GM20431 (cell line): ENCODE results near the gene TMEM127.
"Not testable (repeated sequence)": the region's sequence is repeated elsewhere in the genome, so short reads cannot be mapped to it uniquely, and the experiment has no call there.

Experiments used
- in situ Hi-C: fragments of 300-500 bp; cut with MseI, MboI; formaldehyde crosslinking; loops from one replicate; pipeline ENCODE4 v1.15.0; 2020; ENCODE audit warnings: low sequenced_read_pairs; ENCODE audit not compliant: unreplicated experiment

Gene TMEM127

DNA sequence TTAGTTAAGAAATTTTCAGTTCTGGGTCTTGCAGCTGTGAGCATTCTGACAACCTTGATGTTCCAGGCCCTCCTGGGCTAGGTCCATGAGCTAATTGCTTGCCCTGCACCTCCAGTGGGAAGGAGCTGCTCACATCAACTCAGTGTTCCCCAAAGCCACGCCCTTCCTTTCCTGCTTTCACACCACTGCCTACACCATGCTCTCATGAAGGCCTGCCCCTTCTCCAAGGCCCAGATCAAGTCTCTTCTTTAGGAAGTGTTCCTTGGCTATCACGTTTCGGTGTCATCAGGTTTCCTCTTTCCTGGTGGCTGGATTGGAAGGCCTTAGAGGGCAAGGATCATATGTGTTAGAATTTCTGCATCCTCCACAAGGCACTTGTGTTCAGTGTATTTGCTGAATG lies 18.8 kb downstream of the TMEM127 start:
- in situ Hi-C loops = no loop called here

DNA sequence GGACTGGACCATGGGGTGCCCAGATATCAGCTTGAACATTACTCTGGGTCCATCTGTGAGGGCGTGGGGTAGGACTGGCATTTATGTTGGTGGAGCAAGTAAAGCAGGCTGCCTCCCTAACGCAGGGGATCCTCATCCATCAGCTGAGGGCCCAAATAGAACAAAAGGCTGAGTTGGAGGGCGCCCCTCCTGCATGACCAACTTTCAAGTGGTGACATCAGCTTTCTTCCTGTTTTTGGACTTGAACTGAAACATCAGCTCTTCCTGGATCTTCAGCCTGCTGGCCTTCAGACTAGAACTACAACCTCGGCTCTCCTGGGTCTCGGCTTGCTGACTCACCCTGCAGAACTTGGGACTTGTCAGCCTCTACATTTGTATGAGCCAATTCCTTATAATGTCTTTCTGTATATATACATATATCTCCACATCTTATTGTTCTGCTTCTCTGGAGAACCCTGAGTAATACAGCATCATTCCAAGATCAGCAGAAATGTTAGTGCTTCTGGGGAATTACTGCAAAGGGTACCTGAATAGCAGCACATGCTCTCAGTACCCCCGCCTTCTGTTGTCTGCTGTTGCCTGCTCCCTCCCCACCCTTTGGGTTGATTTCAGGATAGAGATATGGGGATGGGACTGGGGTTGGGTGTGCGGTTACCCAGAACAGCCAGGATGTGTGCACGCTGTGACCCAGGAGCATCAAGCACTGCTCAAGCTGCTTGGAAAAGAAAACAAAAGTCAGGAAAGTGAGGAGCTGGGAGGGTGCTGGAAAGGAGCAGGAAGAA lies 20.0 kb downstream of the TMEM127 start:
- in situ Hi-C loops = no loop called here

DNA sequence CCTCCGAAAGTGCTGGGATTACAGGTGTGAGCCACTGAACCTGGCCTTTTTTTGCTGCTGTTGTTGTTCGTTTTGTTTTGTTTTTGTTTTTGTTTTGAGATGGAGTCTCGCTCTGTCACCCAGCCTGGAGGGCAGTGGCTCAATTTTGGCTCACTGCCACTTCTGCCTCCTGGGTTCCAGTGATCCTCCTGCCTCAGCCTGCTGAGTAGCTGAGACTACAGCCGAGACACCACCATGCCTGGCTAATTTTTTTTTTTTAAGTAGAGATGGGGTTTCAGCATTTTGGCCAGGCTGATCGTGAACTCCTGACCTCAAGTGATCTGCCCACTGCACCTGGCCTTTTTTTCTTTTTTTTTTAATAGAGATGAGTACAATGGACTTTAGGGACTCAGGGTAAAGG lies 22.0 kb downstream of the TMEM127 start:
- in situ Hi-C loops = no loop called here

DNA sequence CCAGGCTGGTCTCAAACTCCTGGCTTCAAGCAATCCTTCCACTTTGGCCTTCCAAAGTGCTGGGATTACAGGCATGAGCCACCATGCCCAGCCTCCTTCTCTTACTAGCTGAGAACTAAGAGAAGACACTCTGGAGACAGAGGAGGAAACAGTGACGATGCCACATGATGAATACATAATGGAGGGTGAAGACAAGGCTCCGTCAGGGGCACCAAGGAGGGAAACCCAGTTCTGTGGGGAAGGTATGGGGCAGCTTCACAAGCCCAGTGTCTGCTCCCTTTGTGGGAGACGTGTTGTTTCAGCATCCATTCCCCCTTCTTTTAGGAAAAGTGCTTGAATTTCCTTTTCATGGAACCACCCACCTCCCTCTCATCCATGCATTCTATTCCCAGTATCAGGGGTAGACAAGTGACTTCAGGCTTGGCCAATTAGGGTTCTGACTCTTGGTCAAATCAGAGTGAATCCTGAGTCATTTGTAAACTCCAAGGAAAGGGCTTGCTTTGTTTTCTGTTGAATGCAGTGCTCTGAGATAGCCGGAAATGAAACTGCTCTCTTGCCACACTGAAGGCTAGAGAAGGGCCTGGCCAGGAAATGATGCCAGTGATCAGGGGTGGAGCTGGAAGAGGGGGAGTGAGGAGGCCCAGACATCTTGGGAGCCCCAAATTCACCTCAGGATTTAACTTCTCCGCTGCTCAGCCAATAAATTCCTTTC lies 23.7 kb downstream of the TMEM127 start:
- in situ Hi-C loops = no loop called here

DNA sequence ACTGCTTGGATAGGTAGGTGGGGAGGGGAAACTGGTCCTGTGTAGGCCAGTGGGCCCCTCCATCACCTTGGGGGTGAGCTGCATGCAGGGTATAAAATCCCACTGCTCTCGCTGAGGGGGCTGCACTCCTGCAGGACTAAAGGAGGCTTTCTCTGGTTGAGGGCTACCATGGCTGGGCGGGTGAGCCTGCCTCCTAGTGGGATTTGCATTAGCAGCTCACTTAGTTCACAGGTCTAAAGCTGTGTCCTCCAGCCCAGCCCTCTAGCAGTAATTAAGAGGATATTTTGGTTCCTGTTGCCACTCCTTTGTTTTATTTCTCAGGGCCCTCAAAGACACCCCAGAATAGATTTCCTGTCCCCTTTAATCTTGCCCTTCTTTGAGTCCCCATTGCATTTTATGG lies 24.6 kb downstream of the TMEM127 start:
- in situ Hi-C loops = no loop called here

DNA sequence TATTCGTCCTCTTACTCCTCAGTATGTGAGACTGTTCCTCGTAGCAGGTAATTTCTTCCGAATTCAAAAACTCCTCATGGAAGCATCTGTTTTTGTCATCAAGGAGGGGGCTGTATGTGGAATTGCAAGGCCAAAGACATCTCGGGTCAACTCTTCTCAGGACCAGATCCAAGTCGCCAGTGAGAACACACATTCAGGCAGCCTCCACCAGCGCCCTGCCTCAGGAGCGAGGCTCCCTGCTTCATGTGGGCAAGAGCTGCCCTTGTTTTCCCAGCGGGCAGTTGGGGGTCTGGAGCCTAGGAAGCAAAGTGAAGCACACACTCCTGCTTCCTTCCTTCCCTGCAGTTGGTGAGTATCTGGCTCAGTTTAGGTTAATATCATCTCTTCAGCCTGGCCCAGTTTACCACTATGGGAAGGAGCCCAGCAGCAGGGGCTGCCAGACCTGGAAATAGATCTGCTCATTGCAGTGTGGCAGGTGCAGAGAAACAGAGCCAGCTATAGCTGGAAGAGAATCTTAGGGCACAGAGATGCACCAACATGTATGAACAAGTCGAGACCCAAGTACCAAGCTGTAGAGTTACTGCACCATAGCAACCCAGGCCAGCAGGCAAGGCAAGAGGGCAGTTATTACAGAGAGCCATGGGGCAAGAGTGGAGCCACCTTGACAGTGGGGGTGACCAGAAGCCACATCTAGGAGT lies 25.3 kb downstream of the TMEM127 start:
- in situ Hi-C loops = no loop called here

DNA sequence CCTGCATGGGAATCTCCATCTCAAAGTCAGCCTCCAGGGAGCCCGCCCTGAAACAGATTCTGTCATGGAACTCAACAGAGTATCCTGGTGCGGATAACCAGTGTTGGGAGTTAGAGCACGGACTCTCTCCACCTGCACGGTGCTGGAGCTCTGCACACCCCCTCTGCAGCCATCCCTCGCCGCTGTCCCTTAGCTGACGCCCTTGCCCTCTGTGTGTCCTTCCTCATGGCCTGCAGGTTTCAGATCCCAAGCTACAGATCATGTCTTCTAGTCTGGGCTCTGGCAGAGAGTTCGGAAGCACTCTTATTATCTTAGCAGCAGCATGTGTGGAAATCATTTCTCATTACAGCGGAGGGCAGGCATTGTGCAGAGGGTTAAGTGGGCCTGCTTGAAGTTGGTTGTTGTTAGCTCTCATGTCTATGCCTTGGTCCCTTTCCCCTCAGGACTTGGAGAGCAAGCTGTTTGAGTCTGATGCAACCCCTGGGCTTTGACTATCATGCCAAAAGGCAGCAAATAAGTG lies 26.0 kb downstream of the TMEM127 start:
- in situ Hi-C loops = no loop called here

DNA sequence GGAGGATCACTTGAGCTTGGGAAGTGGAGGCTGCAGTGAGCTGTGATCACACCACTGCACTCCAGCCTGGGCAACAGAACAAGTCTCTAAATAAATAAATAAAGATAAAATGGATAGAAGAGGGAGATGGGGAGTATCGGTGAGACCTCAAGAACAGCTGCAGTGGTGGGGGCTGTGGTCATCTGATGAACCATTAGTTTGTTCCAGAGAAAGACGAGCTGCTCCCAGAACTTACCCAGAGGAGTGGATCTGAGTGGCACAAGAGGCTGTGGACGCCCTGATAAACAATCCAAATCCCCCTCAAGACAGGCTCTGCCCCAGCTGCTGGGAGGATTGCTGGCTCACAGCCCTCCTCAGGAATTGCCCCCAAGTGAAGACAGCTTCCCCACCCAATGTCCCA lies 26.7 kb downstream of the TMEM127 start:
- in situ Hi-C loops = no loop called here

DNA sequence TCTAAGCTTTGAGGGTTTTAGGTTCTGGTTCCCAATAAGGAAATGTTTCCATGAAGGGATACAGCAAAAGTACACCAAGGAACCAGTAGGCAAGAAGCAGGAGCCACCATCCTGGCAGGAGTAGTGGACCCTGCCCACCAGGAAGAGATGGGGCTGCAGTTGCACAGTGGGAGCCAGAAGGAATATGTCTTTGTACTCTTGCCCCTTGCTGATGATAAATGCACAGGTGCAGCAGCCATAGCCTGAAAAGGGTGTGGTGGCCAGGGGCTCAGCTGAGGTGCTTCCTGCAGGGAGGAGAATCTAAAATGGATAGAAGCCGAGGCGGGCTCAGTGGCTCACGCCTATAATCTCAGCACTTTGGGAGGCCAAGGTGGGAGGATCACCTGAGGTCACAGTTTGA lies 27.5 kb downstream of the TMEM127 start:
- in situ Hi-C loops = no loop called here

DNA sequence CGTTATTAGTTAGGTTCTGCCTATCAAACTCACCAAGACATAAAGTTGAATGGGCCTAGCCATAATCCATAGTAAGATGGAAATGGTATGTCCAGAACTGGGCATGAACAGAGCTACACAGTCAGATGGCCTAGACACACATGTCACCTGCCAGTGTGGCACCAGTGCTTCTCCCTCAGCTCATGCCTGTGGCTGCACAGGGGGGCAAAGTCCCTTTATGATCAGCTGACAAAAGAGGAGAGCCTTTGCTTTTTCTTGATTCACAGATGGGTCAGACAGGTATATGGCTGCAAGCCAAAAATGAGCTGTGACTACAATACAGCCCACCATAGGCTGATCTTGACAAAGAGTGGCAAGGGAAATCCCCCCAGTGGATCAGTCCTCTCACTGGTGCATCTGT lies 28.9 kb downstream of the TMEM127 start:
- in situ Hi-C loops = no loop called here

DNA sequence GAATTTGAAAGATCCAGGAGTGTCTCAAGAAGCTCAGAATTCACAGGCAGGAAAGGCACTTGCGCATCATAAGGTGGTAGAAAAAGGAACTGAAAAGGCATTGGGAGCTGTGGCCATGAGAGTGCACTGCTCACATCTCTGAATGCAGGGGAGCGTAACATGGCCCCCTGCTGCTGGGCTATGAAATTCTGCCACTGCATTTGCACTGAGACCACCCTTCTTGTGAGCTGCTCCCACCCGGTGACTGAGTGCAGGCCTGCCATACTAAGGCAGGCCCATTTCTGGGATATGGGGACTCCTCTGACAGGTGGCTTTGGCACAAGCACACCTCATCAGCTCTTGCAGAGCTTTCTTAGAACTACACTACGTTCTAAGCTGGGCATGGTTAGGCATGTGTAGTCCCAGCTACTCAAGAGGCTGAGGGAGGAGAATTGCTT lies 31.9 kb downstream of the TMEM127 start:
- in situ Hi-C loops = no loop called here

DNA sequence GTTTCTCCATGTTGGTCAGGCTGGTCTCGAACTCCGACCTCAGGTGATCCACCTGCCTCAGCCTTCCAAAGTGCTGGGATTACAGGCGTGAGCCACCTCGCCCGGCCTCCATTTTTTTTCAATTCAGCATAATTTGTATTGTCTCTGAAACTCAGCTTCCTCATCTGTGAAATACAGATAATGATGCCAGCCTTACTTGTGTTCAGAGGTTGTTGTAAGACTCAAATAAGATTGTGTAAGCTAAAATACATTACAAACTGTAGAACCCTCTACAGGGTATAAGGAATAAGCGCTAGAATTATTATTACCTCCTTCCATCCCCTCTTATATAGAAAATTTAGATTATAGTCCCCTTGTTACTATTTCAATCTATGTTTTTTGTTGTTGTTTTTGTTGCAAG lies 32.4 kb downstream of the TMEM127 start:
- in situ Hi-C loops = no loop called here

DNA sequence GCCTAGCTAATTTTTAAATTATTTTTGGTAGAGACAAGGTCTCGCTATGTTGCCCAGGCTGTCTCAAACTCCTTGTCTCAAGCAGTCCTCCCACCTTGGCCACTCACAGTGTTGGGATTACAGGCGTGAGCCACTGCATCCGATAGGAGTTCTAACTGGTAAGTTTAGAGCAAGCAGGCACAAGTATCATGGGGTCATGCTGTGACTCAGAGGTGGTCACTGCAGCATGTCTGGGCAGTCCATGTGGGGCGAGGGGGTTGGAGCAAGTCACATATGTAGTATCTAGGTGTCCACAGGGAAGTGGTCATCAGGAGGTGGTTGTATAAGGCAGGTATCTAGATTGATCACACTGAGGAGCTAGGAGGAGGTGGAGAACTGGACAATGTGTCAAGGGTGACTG lies 34.5 kb downstream of the TMEM127 start:
- in situ Hi-C loops = no loop called here

DNA sequence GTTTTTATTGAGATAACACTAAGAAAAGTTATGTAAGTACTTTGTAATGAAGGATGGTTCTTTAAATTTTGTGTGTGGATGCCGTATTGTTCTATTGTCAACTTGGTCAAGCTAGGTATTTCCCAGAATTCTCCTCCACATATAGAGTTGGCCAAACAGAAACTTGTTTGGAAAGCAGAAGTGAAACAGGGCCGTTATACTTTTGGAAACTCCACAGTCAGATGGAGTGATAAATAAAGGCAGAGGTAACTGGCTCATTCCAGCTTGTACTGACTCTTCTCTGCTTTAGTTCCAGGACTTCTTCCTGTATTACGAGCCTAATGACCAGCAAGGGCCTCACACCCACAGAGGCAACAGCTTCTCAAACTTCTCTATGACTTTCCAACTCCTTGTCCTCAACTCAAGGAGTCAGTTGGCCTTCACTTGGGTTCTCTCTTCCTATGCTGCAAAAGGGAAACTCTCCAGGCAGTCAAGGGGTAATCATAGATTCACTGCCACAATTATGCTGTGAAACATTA lies 40.7 kb downstream of the TMEM127 start:
- in situ Hi-C loops = no loop called here

DNA sequence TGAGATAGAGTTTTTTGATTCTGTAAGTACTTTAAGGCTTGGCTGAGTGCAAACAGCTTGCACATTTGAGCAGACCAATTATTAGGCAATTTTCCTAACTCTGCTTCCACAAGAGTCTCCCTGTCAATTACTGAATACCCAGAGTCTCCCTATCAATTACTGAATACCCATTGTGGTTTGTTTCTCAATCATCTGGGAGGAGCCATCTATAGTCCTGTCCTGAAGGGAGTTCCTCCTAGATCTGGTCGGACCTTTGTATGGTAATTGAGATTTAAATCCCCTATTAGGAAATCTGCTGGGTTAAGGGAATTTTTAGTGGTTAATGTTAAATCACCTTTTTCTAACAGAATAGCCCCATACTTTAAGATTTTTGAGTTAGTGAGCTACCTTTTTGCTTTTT lies 44.7 kb downstream of the TMEM127 start:
- in situ Hi-C loops = not testable (repeated sequence)

DNA sequence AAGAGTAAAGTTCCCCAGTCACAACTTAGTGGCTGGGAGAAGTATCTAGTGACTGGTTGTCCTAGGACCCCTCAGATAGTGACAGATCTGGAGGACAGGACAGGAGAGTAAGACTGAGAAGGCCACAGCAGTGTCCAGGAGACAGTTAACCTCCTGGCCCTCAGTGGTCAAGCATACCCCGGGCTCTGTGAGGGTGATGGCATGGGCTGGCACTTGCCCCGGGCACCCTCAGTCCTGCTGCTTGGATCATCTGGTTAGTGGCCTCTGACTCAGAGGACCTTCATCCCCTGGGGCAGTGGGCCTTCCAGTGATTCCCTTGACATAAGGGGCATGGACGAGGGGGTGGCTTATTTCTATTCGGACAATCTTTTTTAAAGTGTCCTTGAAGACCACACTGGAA lies 45.8 kb downstream of the TMEM127 start:
- in situ Hi-C loops = not testable (repeated sequence)

DNA sequence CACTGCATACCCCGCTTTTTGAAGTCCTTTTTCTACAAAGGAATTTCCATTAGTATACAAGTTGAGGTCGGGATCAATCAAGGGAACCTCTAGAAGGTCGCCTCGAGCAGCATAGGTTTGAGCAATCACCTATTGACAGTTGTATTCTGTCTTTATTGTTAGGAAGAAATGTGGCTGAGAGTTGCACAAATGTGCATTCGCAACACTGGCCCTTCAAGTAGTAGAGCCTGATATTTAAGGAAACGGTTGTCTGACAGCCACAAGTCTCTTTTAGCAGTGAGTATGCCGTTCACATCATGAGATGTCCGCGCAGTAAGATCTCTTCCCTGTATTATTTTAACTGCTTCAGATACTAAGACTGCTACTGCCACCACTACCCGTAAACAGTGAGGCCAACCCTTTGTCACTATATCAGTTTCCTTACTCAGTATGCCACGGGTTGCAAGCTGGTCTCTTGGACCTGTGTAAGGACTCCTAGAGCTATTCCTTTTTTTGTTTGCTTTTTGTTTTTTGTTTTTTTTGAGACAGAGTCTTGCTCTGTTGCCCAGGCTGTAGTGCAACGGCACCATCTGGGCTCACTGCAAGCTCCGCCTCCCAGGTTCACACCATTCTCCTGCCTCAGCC lies 47.2 kb downstream of the TMEM127 start:
- in situ Hi-C loops = no loop called here

DNA sequence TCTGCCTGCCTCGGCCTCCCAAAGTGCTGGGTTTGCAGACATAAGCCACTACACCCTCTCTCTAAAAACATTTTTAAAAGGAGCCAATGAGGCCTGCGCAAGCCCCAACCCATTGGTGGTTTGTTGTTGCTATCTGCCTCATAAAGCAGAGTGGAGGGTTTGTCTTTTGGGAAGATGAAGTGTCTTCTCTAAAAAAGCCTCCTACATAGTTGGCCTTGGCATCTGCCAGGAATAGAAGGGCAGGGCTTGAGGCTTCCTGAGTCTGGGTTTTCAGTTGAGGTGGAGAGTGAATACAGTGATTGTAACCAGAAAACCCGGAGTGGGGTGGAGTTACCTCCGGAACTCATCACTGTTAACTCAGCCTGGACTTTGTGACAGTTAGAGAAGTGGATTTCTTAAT lies 51.2 kb downstream of the TMEM127 start:
- in situ Hi-C loops = no loop called here

DNA sequence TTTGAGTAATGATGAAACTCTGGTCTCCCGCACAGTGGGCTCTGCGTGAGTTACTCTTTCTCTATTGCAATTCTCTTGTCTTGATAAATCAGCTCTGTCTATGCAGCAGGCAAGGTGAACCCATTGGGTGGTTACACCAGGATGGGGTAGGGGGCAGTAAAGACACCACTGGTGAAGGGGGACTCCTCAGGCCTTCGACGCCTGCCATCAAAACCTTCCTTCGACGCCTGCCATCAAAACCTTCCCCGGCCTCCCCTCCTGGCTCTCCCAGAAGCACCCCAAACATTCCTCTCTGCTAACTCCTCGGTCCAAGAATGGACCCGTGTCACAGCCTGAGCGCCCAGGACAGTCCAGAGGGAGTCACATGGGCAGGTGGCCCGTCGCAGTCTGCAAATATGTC lies 52.4 kb downstream of the TMEM127 start:
- in situ Hi-C loops = no loop called here

DNA sequence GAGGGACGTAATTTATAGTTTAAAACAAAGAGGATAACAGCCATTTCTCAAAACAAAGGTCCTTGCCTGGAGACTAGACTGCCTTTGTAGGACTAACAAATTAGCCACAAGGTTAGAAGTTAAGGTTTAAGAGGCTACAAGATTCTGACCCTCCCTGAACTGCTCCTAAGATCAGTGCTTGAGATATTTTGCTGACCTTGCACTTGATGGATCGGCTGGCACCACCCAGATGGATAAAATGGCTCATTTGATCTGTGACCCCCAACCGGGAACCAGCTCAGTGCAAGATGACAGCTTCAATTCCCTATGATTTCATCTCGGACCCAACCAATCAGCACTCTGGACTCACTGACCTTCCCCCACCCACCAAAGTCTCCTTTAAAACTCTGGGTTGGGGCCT lies 53.5 kb downstream of the TMEM127 start:
- in situ Hi-C loops = no loop called here
